Measurements from ENCODE around the gene KCNRG.

The KCNRG gene

GRCh38 chr13:50065712-50066111 is 50.5 kb downstream of the KCNRG start:
- H3K36me3 ChIP-seq (ENCODE audit: insufficient read depth, low read length) = peaks cover 75% of the 10 kb centered on the region
- H2AFZ ChIP-seq (ENCODE audit: low read length) = no peak overlapping the region
- no peak for TF ChIP-seq EZH2phosphoT487 (IDR thresholded peaks at IDR 0.05; ENCODE audit: borderline replicate concordance)
- TF ChIP-seq CTCF (conservative IDR thresholded peaks at IDR 0.05; ENCODE audit: low read length) = no peak
- H3K9me3 ChIP-seq (ENCODE audit: insufficient read depth, low read depth, low read length) = no peaks in the 10 kb centered on the region
- peaks cover 94% of the 10 kb centered on the region for H3K79me2 ChIP-seq (ENCODE audit: insufficient read depth, low read length)
- H3K4me3 ChIP-seq (ENCODE audit: low read length, poor library complexity, severe bottlenecking) = no peak overlapping the region
- no peaks in the 10 kb centered on the region for H3K27me3 ChIP-seq (ENCODE audit: insufficient read depth, low read length, poor library complexity, severe bottlenecking)
- no peak overlapping the region for H3K9ac ChIP-seq (ENCODE audit: low read depth, low read length, poor library complexity, severe bottlenecking)
- peaks cover 24% of the 10 kb centered on the region for H3K4me1 ChIP-seq (ENCODE audit: insufficient read depth, low read length, poor library complexity, severe bottlenecking)
- H3K4me2 ChIP-seq (ENCODE audit: low read depth, low read length, poor library complexity, severe bottlenecking) = no peak overlapping the region
- peaks cover 77% of the 10 kb centered on the region for H4K20me1 ChIP-seq (ENCODE audit: insufficient read depth, low read length, poor library complexity, severe bottlenecking)
- H3F3A ChIP-seq (ENCODE audit: low read depth) = no peaks in the 10 kb centered on the region
- no peaks in the 10 kb centered on the region for H3K9me2 ChIP-seq (replicated peaks; ENCODE audit: low read depth, low read length)

- Histone ChIP-seq H3K79me2 (ENCODE audit: insufficient read depth, low read length) (peaks cover 96% of the 10 kb centered on the region), H3K4me2 (ENCODE audit: low read depth, low read length, poor library complexity, severe bottlenecking) (peak overlapping the region; percentile 81), H3K4me1 (ENCODE audit: insufficient read depth, low read length, poor library complexity, severe bottlenecking) (peaks cover 48% of the 10 kb centered on the region), H3K9me2 (replicated peaks; ENCODE audit: low read depth, low read length) (no peaks in the 10 kb centered on the region), H3K9ac (ENCODE audit: low read depth, low read length, poor library complexity, severe bottlenecking) (no peak overlapping the region), H3F3A (ENCODE audit: low read depth) (no peaks in the 10 kb centered on the region), H3K9me3 (ENCODE audit: insufficient read depth, low read depth, low read length) (no peaks in the 10 kb centered on the region), H4K20me1 (ENCODE audit: insufficient read depth, low read length, poor library complexity, severe bottlenecking) (peaks cover 88% of the 10 kb centered on the region), H3K36me3 (ENCODE audit: insufficient read depth, low read length) (peaks cover 79% of the 10 kb centered on the region), H3K27me3 (ENCODE audit: insufficient read depth, low read length, poor library complexity, severe bottlenecking) (no peaks in the 10 kb centered on the region), H3K4me3 (ENCODE audit: low read length, poor library complexity, severe bottlenecking) (no peak overlapping the region), H2AFZ (ENCODE audit: low read length) (no peak overlapping the region)
- TF ChIP-seq EZH2phosphoT487 (IDR thresholded peaks at IDR 0.05; ENCODE audit: borderline replicate concordance) = no peak
- TF ChIP-seq CTCF (conservative IDR thresholded peaks at IDR 0.05; ENCODE audit: low read length) = no peak
Observed at GRCh38 chr13:50068508-50068907, 53.3 kb downstream of the KCNRG start.

GRCh38 chr13:50069261-50069660 is 54.0 kb downstream of the KCNRG start:
- Histone ChIP-seq H3K9me3 (ENCODE audit: insufficient read depth, low read depth, low read length) (no peaks in the 10 kb centered on the region), H3K9ac (ENCODE audit: low read depth, low read length, poor library complexity, severe bottlenecking) (peak overlapping the region; percentile 9), H4K20me1 (ENCODE audit: insufficient read depth, low read length, poor library complexity, severe bottlenecking) (peaks cover 88% of the 10 kb centered on the region), H3K4me2 (ENCODE audit: low read depth, low read length, poor library complexity, severe bottlenecking) (peak overlapping the region; percentile 81), H3K36me3 (ENCODE audit: insufficient read depth, low read length) (peaks cover 77% of the 10 kb centered on the region), H3K79me2 (ENCODE audit: insufficient read depth, low read length) (peaks cover 96% of the 10 kb centered on the region), H3F3A (ENCODE audit: low read depth) (no peaks in the 10 kb centered on the region), H3K4me1 (ENCODE audit: insufficient read depth, low read length, poor library complexity, severe bottlenecking) (peaks cover 56% of the 10 kb centered on the region), H3K9me2 (replicated peaks; ENCODE audit: low read depth, low read length) (no peaks in the 10 kb centered on the region), H3K27me3 (ENCODE audit: insufficient read depth, low read length, poor library complexity, severe bottlenecking) (no peaks in the 10 kb centered on the region), H3K4me3 (ENCODE audit: low read length, poor library complexity, severe bottlenecking) (peak overlapping the region; percentile 87), H2AFZ (ENCODE audit: low read length) (no peak overlapping the region)
- TF ChIP-seq EZH2phosphoT487 (IDR thresholded peaks at IDR 0.05; ENCODE audit: borderline replicate concordance) (no peak), CTCF (conservative IDR thresholded peaks at IDR 0.05; ENCODE audit: low read length) (no peak)
